GM21717 (cell line): Measurements from ENCODE around the gene CDC42EP2.

Source experiments
- ATAC-seq: cut with Tn5 transposase; IDR thresholded peaks from one replicate; pipeline ENCODE4 v1.9.1; 2021; ENCODE audit warnings: mild to moderate bottlenecking, moderate library complexity; ENCODE audit not compliant: unreplicated experiment

The CDC42EP2 gene

GRCh38 chr11:65314501-65315203 is at the start of gene CDC42EP2:
Gene CDC42EP2 (plus strand): TSS chr11:65314866. CDS start chr11:65320899, 6,033 bp downstream.
- ATAC-seq, result peak; percentile 73

- no peak for ATAC-seq
Observed at GRCh38 chr11:65266210-65266609, 48.5 kb upstream of the CDC42EP2 start.

- no peak for ATAC-seq
Observed at GRCh38 chr11:65274735-65275682, 39.7 kb upstream of the CDC42EP2 start.

- no peak for ATAC-seq
Observed at GRCh38 chr11:65275906-65276305, 38.8 kb upstream of the CDC42EP2 start.

- ATAC-seq, result no peak
Observed at GRCh38 chr11:65277631-65278277, 36.9 kb upstream of the CDC42EP2 start.

GRCh38 chr11:65278356-65278755 is 36.3 kb upstream of the CDC42EP2 start:
- ATAC-seq, result no peak

GRCh38 chr11:65279279-65279678 is 35.4 kb upstream of the CDC42EP2 start:
- no peak for ATAC-seq

GRCh38 chr11:65279741-65280440 is 34.8 kb upstream of the CDC42EP2 start:
- no peak for ATAC-seq

GRCh38 chr11:65280646-65281045 is 34.0 kb upstream of the CDC42EP2 start:
- no peak for ATAC-seq

- no peak for ATAC-seq
Observed at GRCh38 chr11:65286686-65287085, 28.0 kb upstream of the CDC42EP2 start.

GRCh38 chr11:65287601-65288000 is 27.1 kb upstream of the CDC42EP2 start:
- no peak for ATAC-seq

- ATAC-seq, result no peak
Observed at GRCh38 chr11:65288706-65289536, 25.7 kb upstream of the CDC42EP2 start.

GRCh38 chr11:65290448-65291165 is 24.1 kb upstream of the CDC42EP2 start:
- no peak for ATAC-seq

- no peak for ATAC-seq
Observed at GRCh38 chr11:65291613-65292012, 23.1 kb upstream of the CDC42EP2 start.

GRCh38 chr11:65292890-65293289 is 21.8 kb upstream of the CDC42EP2 start:
- no peak for ATAC-seq

GRCh38 chr11:65293909-65294381 is 20.7 kb upstream of the CDC42EP2 start:
- ATAC-seq, result no peak

GRCh38 chr11:65295001-65295400 is 19.7 kb upstream of the CDC42EP2 start:
- no peak for ATAC-seq

GRCh38 chr11:65295571-65296341 is 18.9 kb upstream of the CDC42EP2 start:
- no peak for ATAC-seq
